Dendritic cell treated with granulocyte-macrophage colony-stimulating factor and Interleukin-4, amounts not matched to agents 40 ng/mL and 50 ng/mL, for 4 days (primary cell): ENCODE measurements around the gene NELL1.

Experiments
- H3K27ac Mint-ChIP-seq: one replicate; pipeline ENCODE4 v1.8.0; 2022; ENCODE audit warnings: mild to moderate bottlenecking, mixed read lengths
- H3K27me3 Mint-ChIP-seq: one replicate; pipeline ENCODE4 v1.8.0; 2022; ENCODE audit warnings: mild to moderate bottlenecking, mixed read lengths
- H3K36me3 Mint-ChIP-seq: one replicate; pipeline ENCODE4 v1.8.0; 2022; ENCODE audit warnings: low read depth, mixed read lengths
- H3K4me1 Mint-ChIP-seq: one replicate; pipeline ENCODE4 v1.8.0; 2022; ENCODE audit warnings: low read depth, mixed read lengths
- H3K4me3 Mint-ChIP-seq: one replicate; pipeline ENCODE4 v1.8.0; 2022; ENCODE audit warnings: mild to moderate bottlenecking, moderate library complexity, mixed read lengths
- H3K9me3 Mint-ChIP-seq: one replicate; pipeline ENCODE4 v1.8.0; 2022; ENCODE audit warnings: mixed read lengths
- intact Hi-C: fragments of 100-400 bp; cut with micrococcal nuclease; formaldehyde crosslinking; loops from one replicate; pipeline ENCODE4 v1.15.0; 2022

The NELL1 gene

DNA sequence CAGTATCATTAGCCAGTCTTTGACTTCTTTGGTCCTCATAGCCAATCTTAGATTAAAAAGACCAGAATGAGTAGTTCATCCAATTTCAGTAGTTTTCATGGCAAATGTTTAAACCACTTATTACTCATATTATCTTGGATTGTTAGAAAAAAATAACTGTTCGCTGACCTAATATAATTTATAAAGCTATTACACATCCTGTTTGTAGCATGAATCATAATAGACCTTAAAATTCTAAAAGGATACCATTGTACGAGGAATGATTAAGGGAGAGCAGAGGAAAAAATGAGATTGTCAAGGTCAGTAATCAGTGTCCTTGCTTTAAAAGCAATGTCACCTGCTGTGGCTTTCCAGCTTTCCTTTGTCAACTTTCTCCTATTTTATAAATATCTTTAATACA is 371.2 kb downstream of the NELL1 start:
- Mint-ChIP-seq H3K27ac (no peak overlapping the region), H3K36me3 (no peaks in the 10 kb centered on the region)
- intact Hi-C loops, result no loop called here

DNA sequence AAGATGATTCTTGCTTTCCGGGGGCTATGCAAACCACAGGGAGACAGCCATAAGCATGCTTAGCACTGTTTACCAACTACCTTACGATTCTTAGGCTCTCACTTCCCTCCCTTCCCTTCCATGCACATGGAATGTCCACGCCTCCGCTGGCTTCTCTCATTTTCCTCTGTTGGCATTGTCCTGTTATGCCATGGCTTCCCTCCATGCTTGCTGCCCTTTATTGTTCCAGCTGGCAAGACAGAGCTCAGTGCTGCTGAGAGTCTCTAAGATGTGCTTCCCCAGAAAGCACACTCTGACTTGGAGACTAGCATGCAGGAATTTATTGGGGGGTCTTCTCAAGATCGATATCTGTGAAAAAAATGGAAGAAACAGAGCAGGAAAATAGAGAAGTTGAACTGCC is 379.2 kb downstream of the NELL1 start:
- Mint-ChIP-seq H3K4me3 (no peak overlapping the region), H3K9me3 (no peaks in the 10 kb centered on the region), H3K27ac (no peak overlapping the region), H3K4me1 (no peaks in the 10 kb centered on the region), H3K36me3 (no peaks in the 10 kb centered on the region), H3K27me3 (no peaks in the 10 kb centered on the region)
- intact Hi-C loops, result no loop called here

More for the DNA sequence above, 371.2 kb downstream of the NELL1 start:
- no peaks in the 10 kb centered on the region for H3K4me1 Mint-ChIP-seq
- peaks cover 9% of the 10 kb centered on the region for H3K9me3 Mint-ChIP-seq
- H3K4me3 Mint-ChIP-seq, result no peak overlapping the region
- no peaks in the 10 kb centered on the region for H3K27me3 Mint-ChIP-seq

DNA sequence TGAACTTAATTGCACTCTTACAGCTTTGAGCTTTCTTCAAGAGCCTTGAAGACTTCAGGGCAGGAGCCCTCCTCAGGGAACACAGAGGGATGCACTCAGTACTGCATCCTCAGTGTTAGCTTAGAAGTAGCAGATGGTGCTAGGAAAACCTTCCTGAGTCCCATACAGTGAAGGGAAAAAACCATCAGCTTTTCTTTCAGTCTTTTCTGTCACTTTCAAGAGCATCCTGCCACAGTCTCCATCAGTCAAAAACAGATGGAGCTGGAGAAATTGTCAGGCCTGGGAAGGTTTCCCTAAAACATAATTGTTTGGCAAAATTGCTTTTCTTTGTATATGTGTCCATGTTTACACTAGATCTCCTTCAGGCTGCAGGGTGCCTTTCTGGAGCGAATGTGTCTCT is 384.1 kb downstream of the NELL1 start:
- H3K4me3 Mint-ChIP-seq, result no peak overlapping the region
- H3K27ac Mint-ChIP-seq, result no peak overlapping the region
- intact Hi-C loops, result no loop called here

DNA sequence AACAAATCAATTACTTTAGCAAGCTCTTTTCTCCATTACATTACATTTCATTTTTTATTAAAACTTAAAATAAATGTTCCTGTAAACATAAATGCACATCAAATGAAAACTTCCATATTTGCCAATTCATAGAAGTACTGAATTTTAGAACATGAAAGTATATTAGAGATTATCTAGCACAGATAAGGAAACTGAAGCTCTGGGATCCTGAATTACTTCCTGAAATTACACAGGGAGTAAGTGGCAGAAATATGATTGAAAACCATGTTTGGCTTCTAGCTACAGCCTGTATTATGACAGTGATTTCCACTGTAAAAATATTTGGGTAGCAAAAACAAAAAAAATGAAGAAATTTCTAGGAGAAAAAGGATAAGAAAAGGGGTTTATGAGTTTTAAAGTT is 387.3 kb downstream of the NELL1 start:
- Mint-ChIP-seq H3K4me1 (no peaks in the 10 kb centered on the region), H3K36me3 (no peaks in the 10 kb centered on the region), H3K27ac (no peak overlapping the region), H3K4me3 (no peak overlapping the region), H3K27me3 (no peaks in the 10 kb centered on the region), H3K9me3 (no peaks in the 10 kb centered on the region)
- intact Hi-C loops, result no loop called here

More for the DNA sequence above, 384.1 kb downstream of the NELL1 start:
- Mint-ChIP-seq H3K4me1 (no peaks in the 10 kb centered on the region), H3K9me3 (no peaks in the 10 kb centered on the region), H3K36me3 (no peaks in the 10 kb centered on the region), H3K27me3 (no peaks in the 10 kb centered on the region)

DNA sequence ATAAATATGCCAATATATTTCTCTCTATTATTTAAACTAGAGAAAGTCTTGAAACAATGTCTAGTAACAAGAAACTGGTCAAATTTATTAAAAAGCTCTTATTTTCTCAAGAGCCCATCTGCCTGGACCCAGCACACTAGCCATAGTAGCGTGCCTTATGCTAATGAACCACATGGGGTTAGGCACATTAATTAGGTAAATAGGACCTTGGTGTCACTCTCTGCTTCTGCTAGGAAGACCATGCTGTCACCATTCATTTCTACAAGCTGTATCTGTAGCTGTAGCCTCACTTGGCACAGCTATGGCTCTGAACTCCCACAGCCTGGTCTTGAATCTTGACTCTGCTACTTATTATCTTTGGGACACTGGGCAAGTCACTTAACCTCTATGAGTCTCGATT is 390.5 kb downstream of the NELL1 start:
- no peak overlapping the region for H3K4me3 Mint-ChIP-seq
- intact Hi-C loops, result no loop called here
- no peaks in the 10 kb centered on the region for H3K36me3 Mint-ChIP-seq
- peaks cover 17% of the 10 kb centered on the region for H3K9me3 Mint-ChIP-seq
- H3K27ac Mint-ChIP-seq, result no peak overlapping the region
- no peaks in the 10 kb centered on the region for H3K27me3 Mint-ChIP-seq
- H3K4me1 Mint-ChIP-seq, result no peaks in the 10 kb centered on the region

DNA sequence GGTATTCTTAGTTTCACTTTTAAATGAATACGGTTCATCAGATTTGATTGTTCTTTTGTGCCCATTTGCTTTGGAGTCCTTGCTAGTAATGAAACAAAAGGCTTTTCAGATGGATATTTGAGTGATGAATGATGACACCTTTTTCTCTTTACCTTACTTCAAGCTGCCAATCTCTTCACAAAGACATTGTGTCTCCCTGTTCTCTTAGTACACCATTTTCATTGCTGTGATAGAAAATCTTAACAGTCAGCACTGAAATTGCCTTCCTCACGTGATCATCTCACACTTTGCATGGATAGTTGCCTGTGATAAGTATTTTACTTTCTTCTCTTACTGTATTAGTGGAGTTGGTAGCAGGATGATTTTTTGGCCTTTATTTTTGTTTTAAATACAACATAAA is 396.6 kb downstream of the NELL1 start:
- no peak overlapping the region for H3K4me3 Mint-ChIP-seq
- H3K27me3 Mint-ChIP-seq, result no peaks in the 10 kb centered on the region
- intact Hi-C loops, result no loop called here
- peaks cover 17% of the 10 kb centered on the region for H3K9me3 Mint-ChIP-seq
- no peaks in the 10 kb centered on the region for H3K4me1 Mint-ChIP-seq
- no peak overlapping the region for H3K27ac Mint-ChIP-seq
- H3K36me3 Mint-ChIP-seq, result no peaks in the 10 kb centered on the region

DNA sequence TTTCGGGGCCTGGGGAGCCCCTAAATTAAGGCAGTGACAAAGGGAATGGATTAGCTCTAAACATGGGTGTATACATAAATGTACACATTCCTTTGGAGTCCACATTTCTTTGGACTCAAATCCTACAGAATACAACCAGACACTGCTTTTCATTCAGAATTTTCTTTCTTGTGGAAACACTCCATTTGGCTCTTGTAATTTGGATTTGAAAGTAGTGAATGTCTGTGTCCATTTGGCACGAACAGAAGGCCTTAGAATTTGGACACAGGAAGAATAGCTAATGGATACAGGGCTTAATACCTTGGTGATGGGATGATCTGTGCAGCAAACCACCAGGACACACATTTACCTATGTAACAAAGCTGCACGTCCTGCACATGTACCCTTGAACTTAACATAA is 399.5 kb downstream of the NELL1 start:
- peaks cover 6% of the 10 kb centered on the region for H3K9me3 Mint-ChIP-seq
- intact Hi-C loops, result no loop called here
- H3K4me3 Mint-ChIP-seq, result no peak overlapping the region
- no peaks in the 10 kb centered on the region for H3K36me3 Mint-ChIP-seq
- no peaks in the 10 kb centered on the region for H3K27me3 Mint-ChIP-seq
- H3K4me1 Mint-ChIP-seq, result no peaks in the 10 kb centered on the region
- no peak overlapping the region for H3K27ac Mint-ChIP-seq

DNA sequence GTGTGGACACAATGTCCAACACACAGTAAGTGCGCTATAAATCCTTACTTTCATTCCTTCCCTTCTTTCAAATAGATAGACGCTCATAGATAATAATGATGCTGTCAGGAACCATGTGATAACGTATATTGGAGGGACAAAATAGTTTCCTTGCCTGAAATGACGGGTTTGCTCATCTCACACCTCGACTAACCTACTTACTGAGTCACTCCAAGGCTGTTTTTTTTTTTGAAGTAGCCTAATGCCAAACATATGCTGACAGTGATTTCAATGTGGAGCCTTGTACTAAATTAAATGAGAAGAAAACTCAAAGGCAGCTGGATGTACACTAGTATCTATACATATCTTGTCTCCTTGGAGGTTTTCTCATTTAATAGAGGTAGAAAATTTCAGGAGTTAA is 400.5 kb downstream of the NELL1 start:
- no peaks in the 10 kb centered on the region for H3K4me1 Mint-ChIP-seq
- no peak overlapping the region for H3K27ac Mint-ChIP-seq
- no peak overlapping the region for H3K4me3 Mint-ChIP-seq
- H3K9me3 Mint-ChIP-seq, result no peaks in the 10 kb centered on the region
- H3K27me3 Mint-ChIP-seq, result no peaks in the 10 kb centered on the region
- intact Hi-C loops, result no loop called here
- H3K36me3 Mint-ChIP-seq, result no peaks in the 10 kb centered on the region

DNA sequence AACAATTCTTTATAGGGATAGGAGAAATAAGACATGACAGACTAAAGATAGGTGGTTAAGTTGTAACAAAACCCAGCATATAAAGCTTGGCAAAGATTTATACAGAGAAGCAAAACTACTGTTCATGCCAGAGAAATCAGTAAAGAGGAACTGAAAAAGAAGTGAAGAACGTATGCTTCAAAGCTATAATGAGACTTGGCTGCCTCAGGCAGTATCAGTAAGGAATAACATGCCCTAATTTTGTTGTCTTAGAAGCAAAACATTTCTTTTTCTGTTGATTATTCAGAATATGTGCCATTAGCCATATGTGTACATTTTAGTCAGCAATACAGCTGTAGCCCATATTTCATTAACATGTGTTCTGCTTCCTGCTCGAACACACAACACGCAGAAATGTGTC is 403.2 kb downstream of the NELL1 start:
- Mint-ChIP-seq H3K4me3 (no peak overlapping the region), H3K27me3 (no peaks in the 10 kb centered on the region), H3K9me3 (no peaks in the 10 kb centered on the region), H3K27ac (no peak overlapping the region), H3K4me1 (no peaks in the 10 kb centered on the region), H3K36me3 (no peaks in the 10 kb centered on the region)
- intact Hi-C loops, result no loop called here

DNA sequence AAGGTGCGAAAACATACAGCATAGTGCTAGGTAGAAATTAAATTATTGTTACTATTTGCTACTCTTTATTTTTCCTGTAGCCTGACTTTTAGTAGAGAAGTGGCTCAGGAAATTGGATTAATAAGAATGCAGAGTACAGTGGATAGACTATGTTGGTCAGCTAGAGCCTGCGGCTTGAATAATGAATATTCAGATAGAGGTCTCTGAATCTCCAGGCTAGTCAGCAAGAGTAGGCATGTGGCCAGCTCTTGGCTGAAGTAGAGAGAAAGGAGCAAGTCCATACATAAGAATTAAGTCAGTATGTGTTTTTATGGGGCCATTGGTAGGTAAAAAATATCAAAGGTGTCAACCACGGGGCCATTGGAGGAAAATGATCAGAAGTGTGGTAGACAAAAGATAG is 413.5 kb downstream of the NELL1 start:
- no peaks in the 10 kb centered on the region for H3K27me3 Mint-ChIP-seq
- H3K4me1 Mint-ChIP-seq, result no peaks in the 10 kb centered on the region
- intact Hi-C loops, result no loop called here
- no peaks in the 10 kb centered on the region for H3K9me3 Mint-ChIP-seq
- H3K4me3 Mint-ChIP-seq, result no peak overlapping the region
- no peaks in the 10 kb centered on the region for H3K36me3 Mint-ChIP-seq
- no peak overlapping the region for H3K27ac Mint-ChIP-seq

DNA sequence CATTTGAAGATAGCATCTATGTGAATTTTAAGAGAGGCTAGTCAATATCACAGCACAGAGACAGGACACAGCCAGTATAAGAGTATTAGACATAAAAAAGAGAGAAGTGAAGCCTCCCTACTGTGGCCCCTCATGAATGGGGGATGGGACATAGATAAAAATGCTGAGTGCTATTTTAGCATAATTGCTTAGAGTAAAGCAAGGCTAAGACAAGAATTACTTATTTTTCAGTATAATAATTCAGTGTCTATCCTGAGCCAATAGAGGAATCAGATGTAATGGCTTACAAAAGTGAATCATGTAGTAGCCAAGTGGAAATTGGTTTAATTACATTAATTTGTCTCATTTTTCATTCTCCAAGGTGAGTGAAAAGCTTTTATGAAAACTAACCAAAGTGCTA is 419.5 kb downstream of the NELL1 start:
- Mint-ChIP-seq H3K4me3 (no peak overlapping the region), H3K27ac (no peak overlapping the region), H3K36me3 (no peaks in the 10 kb centered on the region), H3K4me1 (no peaks in the 10 kb centered on the region), H3K27me3 (no peaks in the 10 kb centered on the region), H3K9me3 (peaks cover 24% of the 10 kb centered on the region)
- intact Hi-C loops, result no loop called here

DNA sequence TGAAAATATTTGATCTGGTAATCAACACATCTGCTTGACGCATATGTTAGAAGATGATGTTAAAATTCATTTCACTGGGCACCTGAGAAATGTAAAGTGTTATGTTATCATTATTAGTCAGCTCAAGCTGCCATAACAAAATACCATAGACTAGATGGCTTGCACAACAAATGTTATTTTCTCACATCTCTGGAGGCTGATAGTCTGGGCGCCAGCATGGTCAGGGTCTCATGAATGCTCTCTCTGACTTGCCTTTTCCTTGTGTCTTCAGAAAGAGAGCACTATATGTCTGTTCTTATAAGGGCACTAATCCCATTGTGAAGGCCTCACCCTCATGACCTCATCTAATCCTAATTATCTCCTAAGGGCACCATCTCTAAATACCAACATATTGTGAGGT is 435.3 kb downstream of the NELL1 start:
- Mint-ChIP-seq H3K4me1 (no peaks in the 10 kb centered on the region), H3K36me3 (no peaks in the 10 kb centered on the region), H3K4me3 (no peak overlapping the region), H3K27me3 (no peaks in the 10 kb centered on the region), H3K27ac (no peak overlapping the region), H3K9me3 (peaks cover 26% of the 10 kb centered on the region)
- intact Hi-C loops, result no loop called here

DNA sequence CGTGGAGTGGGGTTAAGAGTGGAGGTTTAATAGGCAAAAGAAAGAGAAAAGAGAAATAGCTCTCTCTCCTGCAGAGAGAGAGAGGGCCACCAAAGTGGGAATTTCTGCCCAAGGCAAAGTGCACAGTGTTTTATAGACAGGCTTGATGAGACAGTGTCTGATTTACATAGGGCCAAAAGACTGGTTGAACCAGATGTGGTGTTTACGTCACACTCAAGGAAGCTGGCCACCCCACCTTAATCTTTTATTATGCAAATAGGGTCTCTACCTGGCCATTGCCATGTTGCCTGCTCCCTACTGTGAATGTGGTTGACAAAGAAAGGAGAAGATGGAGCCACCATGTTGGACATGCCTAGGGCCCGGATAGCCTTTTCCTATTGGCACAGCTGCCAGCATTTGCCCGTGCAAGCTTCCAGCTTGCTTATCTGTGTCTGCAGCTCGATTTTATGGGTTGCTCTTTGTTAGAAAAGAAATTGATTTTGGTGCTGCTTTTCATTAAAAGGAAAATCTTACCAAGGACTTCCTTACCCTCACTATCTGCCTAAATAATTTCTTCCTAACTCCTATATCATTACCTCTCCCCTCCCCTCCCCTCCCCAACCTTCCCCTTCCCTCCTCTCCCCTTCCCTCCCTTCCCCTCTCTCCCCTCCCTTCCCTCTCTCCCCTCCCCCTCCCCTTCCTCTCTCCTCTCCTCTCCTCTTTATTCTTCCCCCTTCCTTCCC is 436.0 kb downstream of the NELL1 start:
- no peaks in the 10 kb centered on the region for H3K36me3 Mint-ChIP-seq
- H3K9me3 Mint-ChIP-seq, result peaks cover 26% of the 10 kb centered on the region
- no peak overlapping the region for H3K27ac Mint-ChIP-seq
- H3K4me1 Mint-ChIP-seq, result no peaks in the 10 kb centered on the region
- intact Hi-C loops, result no loop called here
- H3K4me3 Mint-ChIP-seq, result no peak overlapping the region
- H3K27me3 Mint-ChIP-seq, result no peaks in the 10 kb centered on the region

DNA sequence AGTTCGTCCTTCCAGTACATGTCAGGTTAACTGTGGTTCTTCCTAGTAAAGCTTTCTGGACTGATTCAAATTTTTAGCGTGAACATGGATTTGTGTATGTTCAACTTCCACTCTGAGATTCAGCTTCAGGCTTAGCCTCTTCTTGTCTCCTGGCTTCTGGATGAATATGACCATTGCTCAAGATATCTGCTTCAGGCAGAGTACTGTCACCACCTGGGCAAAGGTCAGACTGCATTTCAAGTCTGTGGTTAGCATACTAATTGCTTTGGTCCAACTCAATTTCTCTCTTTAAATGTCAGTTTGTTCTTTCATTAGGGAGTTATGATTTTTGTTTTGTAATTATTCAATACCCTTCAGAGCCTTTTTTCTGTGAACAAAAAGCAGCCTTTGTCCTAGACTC is 440.0 kb downstream of the NELL1 start:
- Mint-ChIP-seq H3K9me3 (peaks cover 17% of the 10 kb centered on the region), H3K27ac (no peak overlapping the region), H3K36me3 (no peaks in the 10 kb centered on the region), H3K27me3 (no peaks in the 10 kb centered on the region), H3K4me1 (no peaks in the 10 kb centered on the region), H3K4me3 (no peak overlapping the region)
- intact Hi-C loops, result no loop called here

DNA sequence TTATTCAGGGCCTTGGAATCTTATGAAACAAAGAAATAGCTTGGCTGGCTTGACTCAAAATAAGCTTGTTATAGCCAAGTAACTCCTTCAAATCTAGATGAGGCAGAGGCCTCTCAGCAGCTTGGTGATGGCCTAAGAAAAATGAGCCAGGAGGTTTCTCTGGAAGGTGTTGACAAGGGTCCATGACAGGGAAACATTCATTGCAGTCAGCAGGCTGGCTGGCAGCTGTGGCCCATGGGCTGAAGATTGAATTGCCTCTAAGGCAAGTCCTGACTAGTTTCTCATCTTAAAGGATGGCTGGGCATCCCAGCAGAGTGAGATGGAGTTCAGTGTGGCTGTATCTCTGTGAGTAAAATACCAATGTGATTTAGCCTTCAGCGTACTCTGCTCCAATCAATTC is 441.0 kb downstream of the NELL1 start:
- H3K4me1 Mint-ChIP-seq, result no peaks in the 10 kb centered on the region
- no peak overlapping the region for H3K4me3 Mint-ChIP-seq
- no peaks in the 10 kb centered on the region for H3K27me3 Mint-ChIP-seq
- no peak overlapping the region for H3K27ac Mint-ChIP-seq
- H3K9me3 Mint-ChIP-seq, result peaks cover 9% of the 10 kb centered on the region
- intact Hi-C loops, result no loop called here
- H3K36me3 Mint-ChIP-seq, result no peaks in the 10 kb centered on the region
